PFSK-1 (cell line): ENCODE data around the gene GASK1B.

Experiments used
- FOXP2 ChIP-seq: optimal IDR thresholded peaks from 2 replicates; pipeline ENCODE3; 2011; ENCODE audit warnings: borderline replicate concordance, control low read depth, inconsistent platforms; ENCODE audit not compliant: insufficient read depth; ENCODE audit errors: extremely low read length, extremely low read depth
- POLR2AphosphoS5 ChIP-seq: IDR thresholded peaks from 2 replicates; pipeline ENCODE4 v1.6.1; 2012; ENCODE audit warnings: low read depth, mild to moderate bottlenecking, control low read depth, low read length, moderate library complexity
- SIN3A ChIP-seq: IDR thresholded peaks from 2 replicates; pipeline ENCODE4 v1.6.1; 2012; ENCODE audit warnings: mild to moderate bottlenecking, low read length, moderate library complexity, borderline replicate concordance; ENCODE audit not compliant: insufficient read depth
- TAF1 ChIP-seq: IDR thresholded peaks from 2 replicates; pipeline ENCODE4 v1.6.1; 2012; ENCODE audit warnings: low read length, control low read depth, borderline replicate concordance; ENCODE audit not compliant: insufficient read depth
- TF ChIP-seq, protein P1 (sequence below), 2 experiments: IDR thresholded peaks; 2 replicates each; pipeline versions ENCODE4 v1.6.1 to v1.8.0; 2011 to 2012; ENCODE audit warnings: low read depth in 2 of 2, low read length in 2 of 2, control low read depth in 1 of 2, inconsistent platforms in 1 of 2, mild to moderate bottlenecking in 1 of 2, moderate library complexity in 1 of 2; ENCODE audit not compliant: insufficient read depth in 1 of 2

GASK1B gene

GRCh38 chr4:158133551-158133950, 39.3 kb downstream of the GASK1B start:
- TF ChIP-seq, protein P1, sequence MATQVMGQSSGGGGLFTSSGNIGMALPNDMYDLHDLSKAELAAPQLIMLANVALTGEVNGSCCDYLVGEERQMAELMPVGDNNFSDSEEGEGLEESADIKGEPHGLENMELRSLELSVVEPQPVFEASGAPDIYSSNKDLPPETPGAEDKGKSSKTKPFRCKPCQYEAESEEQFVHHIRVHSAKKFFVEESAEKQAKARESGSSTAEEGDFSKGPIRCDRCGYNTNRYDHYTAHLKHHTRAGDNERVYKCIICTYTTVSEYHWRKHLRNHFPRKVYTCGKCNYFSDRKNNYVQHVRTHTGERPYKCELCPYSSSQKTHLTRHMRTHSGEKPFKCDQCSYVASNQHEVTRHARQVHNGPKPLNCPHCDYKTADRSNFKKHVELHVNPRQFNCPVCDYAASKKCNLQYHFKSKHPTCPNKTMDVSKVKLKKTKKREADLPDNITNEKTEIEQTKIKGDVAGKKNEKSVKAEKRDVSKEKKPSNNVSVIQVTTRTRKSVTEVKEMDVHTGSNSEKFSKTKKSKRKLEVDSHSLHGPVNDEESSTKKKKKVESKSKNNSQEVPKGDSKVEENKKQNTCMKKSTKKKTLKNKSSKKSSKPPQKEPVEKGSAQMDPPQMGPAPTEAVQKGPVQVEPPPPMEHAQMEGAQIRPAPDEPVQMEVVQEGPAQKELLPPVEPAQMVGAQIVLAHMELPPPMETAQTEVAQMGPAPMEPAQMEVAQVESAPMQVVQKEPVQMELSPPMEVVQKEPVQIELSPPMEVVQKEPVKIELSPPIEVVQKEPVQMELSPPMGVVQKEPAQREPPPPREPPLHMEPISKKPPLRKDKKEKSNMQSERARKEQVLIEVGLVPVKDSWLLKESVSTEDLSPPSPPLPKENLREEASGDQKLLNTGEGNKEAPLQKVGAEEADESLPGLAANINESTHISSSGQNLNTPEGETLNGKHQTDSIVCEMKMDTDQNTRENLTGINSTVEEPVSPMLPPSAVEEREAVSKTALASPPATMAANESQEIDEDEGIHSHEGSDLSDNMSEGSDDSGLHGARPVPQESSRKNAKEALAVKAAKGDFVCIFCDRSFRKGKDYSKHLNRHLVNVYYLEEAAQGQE (IDR thresholded peaks at IDR 0.05; ENCODE audit: insufficient read depth in 1 of 2, low read depth in 2 of 2, low read length in 2 of 2), result no peak
- TF ChIP-seq FOXP2 (no peak), SIN3A (no peak), POLR2AphosphoS5 (no peak), TAF1 (no peak)

DNA sequence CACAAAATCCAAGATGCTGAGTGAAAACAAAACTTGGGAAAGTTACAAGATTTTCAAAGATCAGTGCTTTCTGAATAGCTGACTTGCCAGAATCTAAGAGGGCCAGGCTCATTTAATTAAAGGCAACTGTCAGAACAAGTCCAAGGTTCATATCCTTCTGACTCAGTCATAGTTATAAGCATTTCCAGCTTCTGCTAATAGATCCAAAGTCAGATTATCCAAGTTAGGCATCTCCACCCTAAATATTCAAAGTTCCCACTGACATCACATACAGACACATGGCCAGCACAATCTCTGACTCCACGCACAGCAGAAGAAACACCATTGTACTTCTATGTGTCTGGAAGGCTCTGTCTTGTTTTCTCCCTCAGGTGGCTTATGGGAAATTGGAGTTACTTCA, 41.8 kb downstream of the GASK1B start:
- no peak for TF ChIP-seq FOXP2
- no peak for TF ChIP-seq TAF1
- no peak for TF ChIP-seq SIN3A
- TF ChIP-seq POLR2AphosphoS5, result no peak
- TF ChIP-seq, protein P1 (IDR thresholded peaks at IDR 0.05; ENCODE audit: insufficient read depth in 1 of 2, low read depth in 2 of 2, low read length in 2 of 2), result no peak

DNA sequence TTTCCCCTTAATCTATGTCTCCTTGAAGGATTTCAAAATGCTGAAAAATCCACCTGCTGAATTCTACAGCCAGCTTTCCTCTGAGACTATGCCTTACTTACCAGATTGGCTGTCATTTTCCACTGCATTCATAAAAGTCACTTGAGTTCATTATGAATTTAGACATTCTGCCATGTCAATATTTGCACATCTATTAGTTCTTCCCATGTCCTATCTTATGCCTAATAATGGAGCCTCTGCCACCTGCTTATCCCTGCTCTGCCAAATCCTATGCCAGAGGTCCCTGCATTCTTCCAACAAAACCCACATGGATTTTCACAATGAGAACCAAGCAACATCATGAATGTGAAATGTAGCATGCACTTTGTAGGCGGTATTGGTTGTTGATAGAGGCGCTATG, 42.6 kb downstream of the GASK1B start:
- TF ChIP-seq FOXP2, result no peak
- no peak for TF ChIP-seq SIN3A
- no peak for TF ChIP-seq POLR2AphosphoS5
- TF ChIP-seq, protein P1 (IDR thresholded peaks at IDR 0.05; ENCODE audit: insufficient read depth in 1 of 2, low read depth in 2 of 2, low read length in 2 of 2), result no peak
- TF ChIP-seq TAF1, result no peak

DNA sequence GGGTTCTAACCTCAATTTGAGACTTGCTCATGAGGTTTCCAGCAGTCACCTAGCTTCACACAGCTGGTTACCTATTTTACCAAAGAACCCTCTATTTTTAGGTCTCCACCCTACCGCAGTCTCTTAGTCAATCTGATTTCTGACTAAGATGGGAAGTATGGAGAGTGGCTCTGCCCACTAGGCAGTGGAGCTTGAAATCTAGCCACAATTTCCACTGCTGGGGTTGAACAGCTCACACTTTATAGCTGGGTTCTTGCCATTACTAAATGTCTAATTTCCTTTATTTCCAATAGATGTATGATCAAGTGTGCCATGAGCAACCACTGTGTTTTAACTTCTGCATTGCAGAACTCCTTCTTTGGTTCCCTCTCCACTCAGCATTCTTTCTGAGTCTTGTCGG, 43.1 kb downstream of the GASK1B start:
- TF ChIP-seq SIN3A, result no peak
- no peak for TF ChIP-seq TAF1

GRCh38 chr4:158128540-158128939, 44.3 kb downstream of the GASK1B start:
- no peak for TF ChIP-seq TAF1
- no peak for TF ChIP-seq SIN3A
- TF ChIP-seq POLR2AphosphoS5, result no peak
- TF ChIP-seq, protein P1 (IDR thresholded peaks at IDR 0.05; ENCODE audit: insufficient read depth in 1 of 2, low read depth in 2 of 2, low read length in 2 of 2), result no peak
- no peak for TF ChIP-seq FOXP2
